Heart left ventricle (tissue), 16 donors: ENCODE results near the gene CWC27. TPM values are rescaled to one million over a fixed set of nuclear protein-coding genes. Genes with fewer than 3 reads are reported as not detected.

ENCODE experiments used
- ATAC-seq, 4 donors: fragments of 200-7000 bp; cut with Tn5 transposase; one replicate each; pipeline ENCODE4 v1.9.1; 2020 to 2022; ENCODE audit warnings: moderate library complexity in 4 of 4, mild to moderate bottlenecking in 3 of 4, moderate number of reproducible peaks in 1 of 4
- DNase-seq, 5 donors: peaks; one replicate each; pipeline ENCODE4 v3.0.0-alpha.2; 2020
- H3K27ac ChIP-seq, 12 donors: fragments of 200-600 bp; sonication (generic) in 4 of 12; one replicate each; pipeline versions ENCODE4 v1.5.0 to v1.8.0; 2016 to 2022; ENCODE audit warnings: mild to moderate bottlenecking in 2 of 12
- H3K27me3 ChIP-seq, 9 donors: fragments of 200-600 bp; sonication (generic) in 2 of 9; one replicate each; pipeline versions ENCODE4 v1.5.1 to v1.8.0; 2016 to 2022; ENCODE audit warnings: mild to moderate bottlenecking in 3 of 9
- H3K36me3 ChIP-seq, 9 donors: fragments of 200-600 bp; sonication (generic) in 2 of 9; one replicate each; pipeline versions ENCODE4 v1.5.0 to v1.8.0; 2018 to 2022; ENCODE audit warnings: mild to moderate bottlenecking in 2 of 9
- H3K4me1 ChIP-seq, 12 donors: fragments of 200-600 bp; sonication (generic) in 4 of 12; one replicate each; pipeline versions ENCODE4 v1.5.0 to v1.8.0; 2016 to 2022; ENCODE audit warnings: mild to moderate bottlenecking in 3 of 12
- H3K4me3 ChIP-seq, 12 donors: fragments of 200-600 bp; sonication (generic) in 4 of 12; one replicate each; pipeline versions ENCODE4 v1.5.0 to v1.8.0; 2017 to 2022; ENCODE audit warnings: mild to moderate bottlenecking in 9 of 12, moderate library complexity in 4 of 12
- H3K9me3 ChIP-seq, 12 donors: fragments of 200-600 bp; sonication (generic) in 4 of 12; one replicate each; pipeline versions ENCODE4 v1.5.0 to v1.8.0; 2016 to 2022; ENCODE audit warnings: mild to moderate bottlenecking in 1 of 12
- CTCF ChIP-seq, 12 donors: fragments of 200-600 bp; sonication (generic) in 4 of 12; IDR thresholded peaks; one replicate each; pipeline versions ENCODE4 v1.5.0 to v1.8.0; 2018 to 2022; ENCODE audit warnings: antibody characterized with exemption in 12 of 12, mild to moderate bottlenecking in 5 of 12
- POLR2A ChIP-seq, 2 donors: fragments of 450-650 bp; IDR thresholded peaks; one replicate each; pipeline ENCODE4 v1.6.1; 2017; ENCODE audit warnings: antibody characterized with exemption in 2 of 2, mild to moderate bottlenecking in 2 of 2, moderate library complexity in 2 of 2
- WGBS, 4 donors: extraction: QIAGEN DNeasy Blood & Tissue Kit in 2 of 4; methylation state at CpG; one replicate each; pipeline versions ENCODE4 v1.1.5 to v1.1.7; 2013 to 2018; 5-methylcytosine and 5-hydroxymethylcytosine counted together
- intact Hi-C, 10 donors: fragments of 100-400 bp; cut with DNase I; formaldehyde crosslinking; loops; one replicate each; pipeline versions ENCODE4 v1.11.1 to v1.14.2; 2022
- polyA plus RNA-seq, 2 donors: library from polyadenylated mRNA; stranded (reverse); fragments of 200-250 nt; gene quantifications; one replicate each; pipeline ENCODE4 v1.2.3, GENCODE V29; 2013
- total RNA-seq, 9 donors: library from RNA; depleted of rRNA in 2 of 9; stranded (reverse); fragments of >200 nt in 2 of 9; fragmentation: NEBNext Ultra II Directional in 3 of 9; extraction: Animal tissue kit (Norgen Biotek cat#: 25700) in 3 of 9; gene quantifications; one replicate each; pipeline versions ENCODE4 v1.1.0 to v1.2.4, GENCODE V29; 2016 to 2023
- donor health status: ischemic (EF 13 %, LVEDD 7.1; RV severe dilation, severe dysfunction).
- donor health status: healthy with polysubstance abuse.
- donor health status: DM: no; HTN: yes; CAD: no.
- donor health status: DM: no; HTN: no; CAD: no.
- donor health status: ischemic (EF 25% LVEDD 6.9; RV normal size, moderate dysfunction).
- donor health status: ischemic (EF 25% LVEDD 5.7; RV mildly dilated, moderate dysfunction).
- donor health status: healthy.
- donor health status: DM: yes; HTN: yes; CAD: no.
- donor health status: ischemic (EF 35%, LVEDD 5.7; RV mildly dilated, moderate dysfunction).
- donor health status: nonischemic (EF 11% LVEDD 7.7; RV severe dilation, severe dysfunction).
- donor health status: DM: yes; HTN: yes; CAD: no.
- donor health status: PGD.
- donor health status: ischemic (EF 29% LVEDD 5.4; RV normal size, mild dysfunction).
- donor health status: nonischemic (EF 23%, LVEDD 6.1; RV moderate dilation, normal function).

CWC27 gene
- total and polyA plus RNA-seq, 11 donors, result 10.7 to 33.3 (median 23.5) TPM

- no peaks in the 10 kb centered on the region for H3K36me3 ChIP-seq
- intact Hi-C loops, result loop anchor here in 3 of 10 donors (5.0 to 10.0 kb wide), 4 partner anchors 70 to 453 kb away; partner anchors contain the start of gene ADAMTS6 (in 1 of the 3)
- WGBS, 4 donors, result 86 to 94% (median 87%) methylated on average over 6 of the region's 6 CpGs
- TF ChIP-seq CTCF (IDR thresholded peaks at IDR 0.05) (no peak), POLR2A (IDR thresholded peaks at IDR 0.05) (no peak)
- no peaks in the 10 kb centered on the region for H3K27me3 ChIP-seq
- no peak overlapping the region for H3K27ac ChIP-seq
- no peak overlapping the region for H3K4me3 ChIP-seq
- no peaks in the 10 kb centered on the region for H3K9me3 ChIP-seq
- peaks cover 0 to 28% (median 17%) of the 10 kb centered on the region in 12 donors for H3K4me1 ChIP-seq
- DNase-seq, result peak in 1 of 5 donors; percentile 34
- ATAC-seq, result peak in 1 of 4 donors; percentile 21
Observed at GRCh38 chr5:65032250-65032649, 263.5 kb downstream of the CWC27 start.

GRCh38 chr5:65034029-65034812 is 265.5 kb downstream of the CWC27 start:
- H3K27ac ChIP-seq, result peak overlapping the region in 10 of 12 donors; percentile 92 to 100 (median 95)
- no peaks in the 10 kb centered on the region for H3K36me3 ChIP-seq
- WGBS, 4 donors, result 82 to 84% (median 83%) methylated on average over 9 of the region's 9 CpGs
- DNase-seq (no peak), ATAC-seq (no peak)
- H3K27me3 ChIP-seq, result no peaks in the 10 kb centered on the region
- intact Hi-C loops, result loop anchor here in 3 of 10 donors (5.0 to 10.0 kb wide), 4 partner anchors 68 to 451 kb away; partner anchors contain the start of gene ADAMTS6 (in 1 of the 3)
- no peaks in the 10 kb centered on the region for H3K9me3 ChIP-seq
- H3K4me1 ChIP-seq, result peaks cover 0 to 47% (median 27%) of the 10 kb centered on the region in 12 donors
- no peak overlapping the region for H3K4me3 ChIP-seq
- TF ChIP-seq CTCF (IDR thresholded peaks at IDR 0.05) (no peak), POLR2A (IDR thresholded peaks at IDR 0.05) (no peak)

GRCh38 chr5:65034813-65035209 is 266.1 kb downstream of the CWC27 start:
- DNase-seq (peak in 2 of 5 donors; percentile 31 to 39), ATAC-seq (no peak)
- no peaks in the 10 kb centered on the region for H3K27me3 ChIP-seq
- 76 to 85% (median 80%) methylated on average over 12 to 14 of the region's 14 CpGs for WGBS, 4 donors
- TF ChIP-seq POLR2A (IDR thresholded peaks at IDR 0.05) (no peak), CTCF (IDR thresholded peaks at IDR 0.05) (no peak)
- peak overlapping the region; percentile 92 to 100 (median 96) for H3K27ac ChIP-seq
- no peaks in the 10 kb centered on the region for H3K36me3 ChIP-seq
- no peaks in the 10 kb centered on the region for H3K9me3 ChIP-seq
- H3K4me3 ChIP-seq, result peak overlapping the region in 11 of 12 donors; percentile 45 to 86 (median 70)
- intact Hi-C loops, result loop anchor here in 8 of 10 donors (5.0 to 10.0 kb wide), 11 partner anchors 42 to 450 kb away; partner anchors contain the start of gene ADAMTS6 (in 4 of the 8)
- peaks cover 0 to 52% (median 27%) of the 10 kb centered on the region in 12 donors for H3K4me1 ChIP-seq
